CD14-positive monocyte (primary cell): ENCODE results near the gene HERC2. TPM values are rescaled to one million over a fixed set of nuclear protein-coding genes. Genes with fewer than 3 reads are reported as not detected.

Experiments
- DNase-seq, 3 donors: peaks; one replicate each; pipeline ENCODE4 v3.0.0-alpha.2; 2011 to 2022
- H2AFZ ChIP-seq: 2 replicates; pipeline ENCODE4 v1.6.0; 2012; ENCODE audit warnings: mild to moderate bottlenecking, low read depth, low read length, inconsistent platforms; ENCODE audit not compliant: insufficient read depth, poor library complexity, severe bottlenecking
- H3K27ac ChIP-seq, 2 donors: 1 replicate in 1 of 2; 2 replicates in 1 of 2; pipeline ENCODE4 v1.5.1; 2012 to 2013; ENCODE audit warnings: low read length in 2 of 2, control low read depth in 1 of 2, inconsistent platforms in 1 of 2, low read depth in 1 of 2, mild to moderate bottlenecking in 1 of 2
- H3K27me3 ChIP-seq, 2 donors: one replicate each; pipeline versions ENCODE4 v1.6.0 to v1.6.1; 2011 to 2013; ENCODE audit warnings: low read length in 2 of 2; ENCODE audit not compliant: control insufficient read depth in 2 of 2, insufficient read depth in 2 of 2
- H3K36me3 ChIP-seq, 2 donors: replicated peaks in 1 of 2; 1 replicate in 1 of 2; 2 replicates in 1 of 2; pipeline versions ENCODE4 v1.5.1 to v1.6.1; 2012 to 2013; ENCODE audit warnings: low read length in 2 of 2, control low read depth in 1 of 2, inconsistent platforms in 1 of 2, mild to moderate bottlenecking in 1 of 2; ENCODE audit not compliant: insufficient read depth in 2 of 2, control insufficient read depth in 1 of 2
- H3K4me1 ChIP-seq, 2 donors: 1 replicate in 1 of 2; 2 replicates in 1 of 2; pipeline versions ENCODE4 v1.5.1 to v1.6.1; 2012 to 2013; ENCODE audit warnings: low read length in 2 of 2, control low read depth in 1 of 2, inconsistent platforms in 1 of 2, mild to moderate bottlenecking in 1 of 2, moderate library complexity in 1 of 2; ENCODE audit not compliant: insufficient read depth in 2 of 2, control insufficient read depth in 1 of 2
- H3K4me2 ChIP-seq: replicated peaks from 2 replicates; pipeline ENCODE3; 2012; ENCODE audit warnings: low read length, moderate library complexity, mild to moderate bottlenecking; ENCODE audit not compliant: poor library complexity, severe bottlenecking; ENCODE audit errors: extremely low read depth
- H3K4me3 ChIP-seq, 3 experiments: fragments of 200-600 bp in 1 of 3; sonication (generic) in 1 of 3; replicated peaks in 1 of 3; 1 replicate in 2 of 3; 2 replicates in 1 of 3; pipeline ENCODE4 v1.5.1; 2011 to 2013; ENCODE audit warnings: low read length in 3 of 3, mild to moderate bottlenecking in 3 of 3, control low read depth in 2 of 3, low read depth in 2 of 3, inconsistent platforms in 1 of 3, moderate library complexity in 1 of 3
- H3K79me2 ChIP-seq: 2 replicates; pipeline ENCODE4 v1.6.0; 2012; ENCODE audit warnings: mild to moderate bottlenecking, control low read depth, inconsistent platforms, low read length, moderate library complexity; ENCODE audit not compliant: insufficient read depth
- H3K9ac ChIP-seq: 2 replicates; pipeline ENCODE4 v1.6.0; 2017; ENCODE audit warnings: low read length, mild to moderate bottlenecking; ENCODE audit not compliant: insufficient read depth, poor library complexity, severe bottlenecking
- H3K9me3 ChIP-seq, 2 donors: replicated peaks in 1 of 2; 1 replicate in 1 of 2; 2 replicates in 1 of 2; pipeline versions ENCODE4 v1.5.1 to v1.6.1; 2012 to 2013; ENCODE audit warnings: low read length in 2 of 2, control low read depth in 1 of 2; ENCODE audit not compliant: control insufficient read depth in 1 of 2, insufficient read depth in 1 of 2
- H4K20me1 ChIP-seq: 2 replicates; pipeline ENCODE4 v1.6.0; 2012; ENCODE audit warnings: mild to moderate bottlenecking, low read length, control low read depth, moderate library complexity; ENCODE audit not compliant: insufficient read depth
- H3K27ac Mint-ChIP-seq, 7 donors: one replicate each; pipeline ENCODE4 v1.8.0; 2020; ENCODE audit warnings: mild to moderate bottlenecking in 7 of 7, mixed read lengths in 7 of 7, moderate library complexity in 6 of 7, inconsistent platforms in 2 of 7
- H3K27me3 Mint-ChIP-seq, 3 donors: one replicate each; pipeline ENCODE4 v1.8.0; 2021 to 2022; ENCODE audit warnings: low read depth in 3 of 3, mild to moderate bottlenecking in 3 of 3, mixed read lengths in 3 of 3, moderate library complexity in 3 of 3, inconsistent platforms in 1 of 3
- H3K36me3 Mint-ChIP-seq, 2 donors: one replicate each; pipeline ENCODE4 v1.8.0; 2020; ENCODE audit warnings: mixed read lengths in 2 of 2, inconsistent platforms in 1 of 2, mild to moderate bottlenecking in 1 of 2
- H3K4me1 Mint-ChIP-seq: one replicate; pipeline ENCODE4 v1.8.0; 2020; ENCODE audit warnings: mild to moderate bottlenecking, mixed read lengths
- H3K4me3 Mint-ChIP-seq, 2 donors: one replicate each; pipeline ENCODE4 v1.8.0; 2020; ENCODE audit warnings: mild to moderate bottlenecking in 2 of 2, mixed read lengths in 2 of 2, moderate library complexity in 1 of 2
- H3K9me3 Mint-ChIP-seq, 7 donors: one replicate each; pipeline ENCODE4 v1.8.0; 2020 to 2022; ENCODE audit warnings: mixed read lengths in 7 of 7, mild to moderate bottlenecking in 6 of 7, moderate library complexity in 6 of 7, inconsistent platforms in 2 of 7
- CTCF ChIP-seq: fragments of 200-600 bp; IDR thresholded peaks from one replicate; pipeline ENCODE4 v1.8.0; 2022; ENCODE audit warnings: antibody characterized with exemption, mild to moderate bottlenecking
- WGBS: methylation state at CpG from one replicate; pipeline ENCODE4 v1.1.5; 2013; ENCODE audit warnings: missing lambda C conversion rate; ENCODE audit not compliant: insufficient coverage; 5-methylcytosine and 5-hydroxymethylcytosine counted together
- intact Hi-C, 2 donors: fragments of 100-400 bp; cut with micrococcal nuclease; formaldehyde crosslinking; loops; one replicate each; pipeline versions ENCODE4 v1.15.0 to v1.15.1; 2023
- polyA plus RNA-seq, 3 donors: library from polyadenylated mRNA; depleted of rRNA in 1 of 3; unstranded in 2 of 3; stranded (reverse) in 1 of 3; fragments of 300-500 nt in 2 of 3; fragments of >200 nt in 1 of 3; fragmentation: Illumina TruSeq in 2 of 3; gene quantifications; 1 replicate in 2 of 3; 2 replicates in 1 of 3; pipeline ENCODE4 v1.2.3, GENCODE V29; 2012 to 2021

HERC2 gene
- polyA plus RNA-seq, 3 donors, result 3.1 to 9.0 (median 4.7) TPM

DNA sequence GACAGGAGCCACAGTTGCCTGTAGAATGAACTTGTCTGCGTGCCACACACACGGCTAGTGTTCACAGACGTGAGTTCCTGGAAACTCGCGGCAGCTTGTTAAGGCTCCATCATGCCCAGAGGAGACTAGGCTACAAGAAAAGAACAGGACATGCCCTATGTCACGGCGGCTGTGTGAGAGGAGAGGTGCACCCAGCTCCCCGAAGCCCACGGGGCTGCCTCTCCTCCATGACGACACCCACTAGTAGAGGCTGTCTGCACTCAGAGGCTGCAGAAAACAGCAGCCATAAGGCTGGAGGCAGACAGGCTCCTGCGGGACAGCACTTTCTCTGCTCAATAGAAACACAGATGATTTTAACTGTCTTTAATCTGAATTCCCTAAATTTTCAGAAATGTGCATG, 203.9 kb downstream of the HERC2 start:
- H2AFZ ChIP-seq, result no peak overlapping the region
- peaks cover 40 to 63% of the 10 kb centered on the region in 2 donors for H3K36me3 ChIP-seq
- no peaks in the 10 kb centered on the region for H3K4me1 ChIP-seq
- no peaks in the 10 kb centered on the region for H3K9me3 ChIP-seq
- WGBS, result 98% methylated on average over 5 of the region's 11 CpGs
- no peaks in the 10 kb centered on the region for H3K79me2 ChIP-seq
- Mint-ChIP-seq H3K27ac (no peak overlapping the region), H3K9me3 (no peaks in the 10 kb centered on the region), H3K4me1 (no peaks in the 10 kb centered on the region), H3K4me3 (no peak overlapping the region), H3K27me3 (no peaks in the 10 kb centered on the region), H3K36me3 (peaks cover 51 to 81% of the 10 kb centered on the region in 2 donors)
- H3K4me2 ChIP-seq, result no peak overlapping the region
- no peak for TF ChIP-seq CTCF
- intact Hi-C loops, result no loop called here
- no peak overlapping the region for H3K27ac ChIP-seq
- H3K27me3 ChIP-seq, result no peaks in the 10 kb centered on the region
- no peaks in the 10 kb centered on the region for H4K20me1 ChIP-seq
- DNase-seq, result no peak
- no peak overlapping the region for H3K9ac ChIP-seq
- H3K4me3 ChIP-seq, result no peak overlapping the region

DNA sequence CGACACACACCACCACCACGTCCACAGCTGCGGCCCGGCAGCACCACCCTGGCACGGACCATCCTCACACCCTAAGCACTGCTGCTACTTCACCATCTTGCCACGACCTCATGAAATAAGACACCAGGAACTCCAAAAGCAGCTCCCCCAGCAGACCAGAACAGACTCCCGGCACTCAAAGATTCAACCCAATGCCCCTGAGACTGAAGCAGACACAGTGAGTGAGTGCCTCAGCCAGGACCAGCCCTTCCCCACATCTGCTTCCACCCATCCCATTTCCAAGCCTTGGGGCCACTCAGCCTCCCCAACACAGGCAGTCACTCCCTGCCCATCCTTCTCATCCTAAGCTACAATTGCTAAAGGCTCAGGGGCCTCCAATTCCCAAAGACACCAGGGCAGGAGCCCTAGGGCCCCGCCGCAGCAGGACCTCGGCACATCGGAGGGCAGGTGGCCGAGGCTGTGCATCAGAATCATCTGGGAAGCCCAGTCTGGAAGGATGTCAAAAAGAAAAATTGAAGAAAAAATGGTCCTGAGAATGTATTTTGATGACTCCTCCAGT, 204.5 kb downstream of the HERC2 start:
- WGBS, result 100% methylated on average over 7 of the region's 12 CpGs
- Histone ChIP-seq H3K4me2 (no peak overlapping the region), H2AFZ (no peak overlapping the region), H3K4me1 (no peaks in the 10 kb centered on the region), H3K9ac (no peak overlapping the region), H3K27me3 (no peaks in the 10 kb centered on the region), H3K27ac (no peak overlapping the region), H3K4me3 (no peak overlapping the region), H3K79me2 (no peaks in the 10 kb centered on the region), H3K9me3 (no peaks in the 10 kb centered on the region), H4K20me1 (no peaks in the 10 kb centered on the region), H3K36me3 (peaks cover 44 to 68% of the 10 kb centered on the region in 2 donors)
- intact Hi-C loops, result no loop called here
- H3K4me1 Mint-ChIP-seq, result no peaks in the 10 kb centered on the region
- no peak for TF ChIP-seq CTCF
- H3K27ac Mint-ChIP-seq, result no peak overlapping the region
- no peaks in the 10 kb centered on the region for H3K27me3 Mint-ChIP-seq
- H3K36me3 Mint-ChIP-seq, result peaks cover 57 to 82% of the 10 kb centered on the region in 2 donors
- DNase-seq, result no peak
- H3K4me3 Mint-ChIP-seq, result no peak overlapping the region
- no peaks in the 10 kb centered on the region for H3K9me3 Mint-ChIP-seq
